Measurements from ENCODE around the gene PLA1A. TPM values are rescaled to one million over a fixed set of nuclear protein-coding genes. Genes with fewer than 3 reads are reported as not detected.

PLA1A gene
- total RNA-seq, 1 experiment from 2014 or later, result 42.0 TPM

DNA sequence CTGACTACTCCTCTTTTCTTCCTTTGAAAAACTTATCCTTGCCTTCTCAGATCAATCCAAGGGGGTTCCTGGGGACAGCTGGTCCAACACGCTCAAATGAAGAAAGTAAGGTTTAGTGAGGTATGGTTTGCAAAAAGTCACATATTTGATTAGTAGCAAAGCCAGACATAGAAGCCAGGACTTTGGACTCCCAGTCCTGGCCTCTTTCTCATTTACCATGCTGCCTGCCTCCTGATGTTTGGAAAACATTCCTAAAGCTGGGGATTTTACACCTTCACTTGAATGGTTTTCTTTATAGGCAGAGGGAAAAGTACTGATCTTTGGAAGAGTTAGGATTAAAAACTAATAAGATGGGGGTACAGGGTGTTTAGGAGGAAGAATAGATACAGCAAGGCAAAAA lies 48.1 kb downstream of the PLA1A start:
- no peak for DNase-seq (ENCODE audit: low read depth, low spot score)
- in situ Hi-C loops (cut with HindIII; ENCODE audit: low pct_unique_long_range_greater_than_20kb, low sequenced_read_pairs), result no loop called here

- in situ Hi-C loops (cut with HindIII; ENCODE audit: low pct_unique_long_range_greater_than_20kb, low sequenced_read_pairs), result no loop called here
- DNase-seq (ENCODE audit: low read depth, low spot score), result no peak
Observed at GRCh38 chr3:119647171-119647570, 49.5 kb downstream of the PLA1A start.

- DNase-seq (ENCODE audit: low read depth, low spot score), result no peak
- in situ Hi-C loops (cut with HindIII; ENCODE audit: low pct_unique_long_range_greater_than_20kb, low sequenced_read_pairs), result no loop called here
Observed at GRCh38 chr3:119647843-119648575, 50.3 kb downstream of the PLA1A start.

GRCh38 chr3:119649761-119650160 lies 52.1 kb downstream of the PLA1A start:
- in situ Hi-C loops (cut with HindIII; ENCODE audit: low pct_unique_long_range_greater_than_20kb, low sequenced_read_pairs), result no loop called here

DNA sequence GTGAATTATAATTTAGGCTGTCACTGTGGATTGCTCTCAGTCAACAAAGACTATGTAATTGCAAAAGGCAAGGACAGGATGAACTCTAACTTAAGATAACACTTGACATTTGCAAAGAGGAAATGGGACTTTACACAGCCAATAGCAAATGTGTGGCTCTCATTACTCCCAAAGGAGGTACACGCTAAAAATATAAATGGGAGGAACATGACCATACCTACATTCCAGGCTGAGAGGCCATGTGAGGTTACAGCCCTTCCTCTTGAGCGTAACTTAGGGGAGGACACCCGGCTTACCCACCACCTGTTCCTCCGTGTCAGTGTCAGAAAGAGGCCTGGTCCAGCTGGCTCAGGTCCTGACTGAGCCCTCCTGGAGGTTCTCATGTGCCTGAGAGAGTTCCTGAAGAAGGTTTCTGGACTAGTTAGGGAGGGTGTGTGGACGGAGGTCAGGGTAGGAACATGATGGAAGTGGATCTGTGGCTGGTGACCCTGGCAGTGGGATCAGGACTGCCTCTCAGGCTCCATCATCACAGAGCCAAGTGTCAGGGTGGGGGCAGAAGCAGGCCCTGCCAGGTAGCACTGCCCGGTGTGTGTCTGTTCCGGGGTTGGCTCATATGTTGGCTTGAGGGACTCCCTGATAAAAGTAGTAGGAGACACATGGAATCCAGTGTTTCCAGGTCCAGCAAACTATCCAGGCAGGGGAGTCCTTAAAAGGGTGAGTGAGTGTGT lies 54.8 kb downstream of the PLA1A start:
- no peak for DNase-seq (ENCODE audit: low read depth, low spot score)
- in situ Hi-C loops (cut with HindIII; ENCODE audit: low pct_unique_long_range_greater_than_20kb, low sequenced_read_pairs), result no loop called here

More at GRCh38 chr3:119649761-119650160, 52.1 kb downstream of the PLA1A start:
- DNase-seq (ENCODE audit: low read depth, low spot score), result no peak

- in situ Hi-C loops (cut with HindIII; ENCODE audit: low pct_unique_long_range_greater_than_20kb, low sequenced_read_pairs), result no loop called here
- no peak for DNase-seq (ENCODE audit: low read depth, low spot score)
Observed at GRCh38 chr3:119653876-119654275, 56.2 kb downstream of the PLA1A start.

DNA sequence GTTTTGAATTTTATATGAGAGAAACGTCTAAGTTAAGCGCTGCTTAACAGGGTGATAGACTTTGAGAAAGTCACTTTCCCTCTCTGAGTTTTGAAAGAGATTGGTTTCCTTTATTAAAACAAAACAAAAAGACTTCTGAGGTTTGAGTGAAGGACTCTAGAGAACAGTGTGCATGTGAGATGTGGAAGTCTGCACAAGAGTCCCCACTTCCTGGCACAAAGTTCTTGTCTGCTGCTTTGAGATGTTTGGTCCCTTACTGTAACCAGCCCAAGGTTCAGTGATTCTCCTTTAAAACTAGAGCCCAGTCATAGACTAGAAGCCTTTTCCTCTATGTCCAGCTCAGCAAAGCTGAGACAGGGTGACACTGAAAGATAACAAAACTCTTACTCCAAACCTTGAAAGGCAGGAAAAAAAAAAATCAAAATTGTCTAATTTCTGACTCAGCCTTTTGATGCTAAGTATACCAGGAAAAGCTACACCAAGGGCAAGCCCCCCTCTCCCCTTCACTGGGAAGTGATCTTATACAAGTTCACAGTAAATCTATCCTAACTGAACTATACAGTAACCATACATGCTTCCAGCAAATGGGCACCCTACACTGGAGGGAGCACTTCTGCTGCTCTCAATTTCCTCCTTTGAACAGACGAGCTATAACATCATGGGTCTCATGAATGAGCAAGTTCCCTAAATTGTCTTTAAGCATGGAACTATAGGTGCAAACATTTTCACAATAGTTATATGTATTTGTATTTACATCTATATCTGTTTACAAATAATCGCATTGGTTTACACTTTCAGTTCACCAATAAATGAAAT lies 60.4 kb downstream of the PLA1A start:
- DNase-seq (ENCODE audit: low read depth, low spot score), result no peak
- in situ Hi-C loops (cut with HindIII; ENCODE audit: low pct_unique_long_range_greater_than_20kb, low sequenced_read_pairs), result no loop called here

- no peak for DNase-seq (ENCODE audit: low read depth, low spot score)
- in situ Hi-C loops (cut with HindIII; ENCODE audit: low pct_unique_long_range_greater_than_20kb, low sequenced_read_pairs), result no loop called here
Observed at GRCh38 chr3:119658994-119659393, 61.3 kb downstream of the PLA1A start.

- in situ Hi-C loops (cut with HindIII; ENCODE audit: low pct_unique_long_range_greater_than_20kb, low sequenced_read_pairs), result no loop called here
- DNase-seq (ENCODE audit: low read depth, low spot score), result no peak
Observed at GRCh38 chr3:119659606-119660291, 62.1 kb downstream of the PLA1A start.

DNA sequence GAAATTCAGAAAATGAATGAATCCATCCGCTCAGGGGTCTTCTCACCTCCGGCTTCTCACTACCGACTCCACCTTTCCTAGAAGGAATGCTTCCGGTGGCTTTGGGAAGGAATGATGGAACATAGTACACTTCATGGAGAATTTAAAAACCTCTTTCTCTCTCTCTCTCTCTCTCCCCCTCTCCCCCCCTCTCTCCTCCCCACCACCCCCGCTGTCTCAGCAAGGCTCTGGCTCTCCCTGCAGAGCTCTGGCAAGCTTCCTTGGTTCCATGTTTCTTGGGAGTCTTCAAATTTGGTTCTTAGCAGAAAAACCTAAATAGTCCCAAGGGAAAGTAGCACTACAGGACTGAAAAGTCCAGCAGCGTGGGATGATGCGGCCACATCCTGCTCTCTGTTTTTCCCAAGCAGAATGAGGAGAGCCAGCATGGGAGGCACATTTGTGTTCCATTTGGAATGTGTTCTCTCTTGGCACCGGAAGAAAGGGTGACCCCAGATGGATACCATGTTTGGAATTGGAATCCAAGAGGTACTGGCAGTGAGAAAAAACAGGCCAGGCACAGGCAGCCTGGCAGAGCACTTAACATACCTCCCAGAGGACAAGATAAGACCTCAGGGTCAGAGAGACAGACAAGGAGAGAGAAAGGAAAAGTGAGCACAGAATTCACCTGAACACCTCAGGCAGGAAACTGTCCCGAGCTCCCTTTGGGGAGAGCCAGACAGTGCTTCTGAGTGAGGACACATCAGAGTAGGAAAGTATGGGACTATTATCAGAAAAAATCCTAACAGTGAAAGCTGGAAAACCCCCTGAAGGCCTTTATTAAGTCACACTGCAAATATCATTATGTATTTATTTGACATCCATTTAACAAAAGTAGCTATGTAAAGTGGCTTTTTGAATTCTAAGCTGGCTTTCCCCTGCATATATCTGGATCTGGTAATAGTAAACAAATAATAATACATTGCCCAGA lies 63.1 kb downstream of the PLA1A start, which contains the start of gene POPDC2:
Gene POPDC2 (minus strand): TSS at position 116 of the 967 bp plus-strand sequence. CDS start 166 bp downstream, outside the sequence.
- DNase-seq (ENCODE audit: low read depth, low spot score), result no peak
- in situ Hi-C loops (cut with HindIII; ENCODE audit: low pct_unique_long_range_greater_than_20kb, low sequenced_read_pairs), result no loop called here

GRCh38 chr3:119662604-119663373 lies 65.1 kb downstream of the PLA1A start:
- DNase-seq (ENCODE audit: low read depth, low spot score), result no peak
- in situ Hi-C loops (cut with HindIII; ENCODE audit: low pct_unique_long_range_greater_than_20kb, low sequenced_read_pairs), result no loop called here

DNA sequence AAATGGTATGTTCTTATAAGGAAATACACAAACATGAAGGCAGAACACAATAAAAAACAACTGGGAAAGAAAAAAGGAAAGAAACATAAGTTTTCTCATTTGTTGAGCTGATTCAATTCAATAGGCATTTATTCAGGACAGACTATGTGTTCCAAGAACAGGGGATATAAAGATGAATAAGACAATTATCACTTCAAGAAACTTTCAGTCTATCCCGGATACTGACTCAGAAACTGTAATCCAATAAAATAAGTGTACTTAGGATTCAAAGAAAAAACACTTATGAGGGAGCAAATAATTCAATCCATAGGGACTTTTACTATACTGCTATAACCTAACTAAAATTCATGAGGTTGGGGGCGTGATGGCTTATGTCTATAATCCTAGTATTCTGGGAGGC lies 66.2 kb downstream of the PLA1A start:
- in situ Hi-C loops (cut with HindIII; ENCODE audit: low pct_unique_long_range_greater_than_20kb, low sequenced_read_pairs), result no loop called here
- no peak for DNase-seq (ENCODE audit: low read depth, low spot score)

DNA sequence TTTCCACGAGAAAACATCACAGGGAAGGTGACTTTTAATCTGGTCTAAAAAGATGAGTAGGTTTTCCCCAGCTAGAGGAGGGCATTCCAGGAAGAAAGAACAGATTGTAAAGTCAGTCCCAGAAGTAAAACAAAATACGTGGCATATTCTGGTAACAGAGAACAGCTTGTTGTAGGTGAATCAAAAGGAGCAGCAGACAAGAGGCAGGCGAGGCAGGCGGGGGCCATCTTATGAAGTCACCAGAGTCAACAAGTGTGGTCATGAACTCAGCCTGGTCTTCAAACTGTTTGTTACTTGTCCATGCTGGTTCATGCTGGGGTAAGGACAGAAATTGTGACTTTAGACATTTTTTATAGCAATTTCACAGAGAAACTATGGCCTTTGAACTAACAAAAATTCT lies 66.7 kb downstream of the PLA1A start:
- in situ Hi-C loops (cut with HindIII; ENCODE audit: low pct_unique_long_range_greater_than_20kb, low sequenced_read_pairs), result no loop called here

DNA sequence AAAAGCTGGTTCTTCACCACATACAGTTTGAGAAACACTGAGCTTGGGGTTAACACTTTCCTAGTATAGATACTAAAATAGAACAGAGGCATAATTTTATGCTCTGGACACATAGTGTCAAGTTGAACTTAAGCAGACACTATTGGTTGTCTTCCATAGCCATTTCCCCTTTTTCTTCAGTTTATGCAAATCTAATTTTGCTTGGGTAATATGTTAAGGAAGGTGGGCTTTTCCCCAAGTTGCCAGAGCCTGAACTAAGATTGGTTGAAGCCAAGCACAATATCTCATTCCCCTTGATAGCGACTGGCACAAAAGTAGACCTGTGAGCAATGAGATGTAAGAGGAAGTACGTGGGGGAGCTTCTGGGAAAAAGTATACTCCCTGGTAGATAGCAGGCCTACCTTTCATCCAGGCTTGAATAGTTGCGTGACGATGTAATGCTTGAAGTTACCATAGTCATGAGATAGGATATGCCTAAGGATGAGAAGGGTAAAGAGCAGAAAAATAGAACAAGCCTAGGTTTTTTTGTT lies 67.2 kb downstream of the PLA1A start:
- in situ Hi-C loops (cut with HindIII; ENCODE audit: low pct_unique_long_range_greater_than_20kb, low sequenced_read_pairs), result no loop called here
- no peak for DNase-seq (ENCODE audit: low read depth, low spot score)

More for the DNA sequence above, 66.7 kb downstream of the PLA1A start:
- DNase-seq (ENCODE audit: low read depth, low spot score), result peak; percentile 56

- no peak for DNase-seq (ENCODE audit: low read depth, low spot score)
- in situ Hi-C loops (cut with HindIII; ENCODE audit: low pct_unique_long_range_greater_than_20kb, low sequenced_read_pairs), result no loop called here
Observed at GRCh38 chr3:119665954-119666559, 68.4 kb downstream of the PLA1A start.
